Mucosa of gallbladder (tissue), 1 donor: ENCODE results near the gene SFTA2. TPM values are rescaled to one million over a fixed set of nuclear protein-coding genes. Genes with fewer than 3 reads are reported as not detected.
A peak's percentile ranks its signal among the peaks of the same experiment; 100 is the strongest.

Experiments used
- DNase-seq: peaks from one replicate; pipeline ENCODE4 v3.0.0-alpha.2; 2020; ENCODE audit warnings: low spot score
- total RNA-seq: library from RNA; stranded (reverse); gene quantifications from one replicate; pipeline ENCODE4 v1.2.1, GENCODE V29; 2021
- donor health status: DM: no; HTN: no; CAD: no.

The SFTA2 gene
- total RNA-seq, 1 donor from 2014 or later = 149 TPM

- no peak for DNase-seq
These were observed 41.1 kb downstream of the SFTA2 start for GRCh38 chr6:30890646-30891449.

GRCh38 chr6:30889921-30890645 is 41.9 kb downstream of the SFTA2 start:
- DNase-seq = no peak

GRCh38 chr6:30889496-30889885 is 42.5 kb downstream of the SFTA2 start:
- DNase-seq = no peak

- DNase-seq = no peak
These were observed 43.0 kb downstream of the SFTA2 start for GRCh38 chr6:30888816-30889495.

- DNase-seq = no peak
These were observed 43.8 kb downstream of the SFTA2 start for GRCh38 chr6:30887901-30888815.

- no peak for DNase-seq
These were observed 45.1 kb downstream of the SFTA2 start for GRCh38 chr6:30886897-30887255.

- DNase-seq = peak; percentile 85
These were observed 45.7 kb downstream of the SFTA2 start for GRCh38 chr6:30885999-30886896.

- DNase-seq = peak; percentile 77
These were observed 46.4 kb downstream of the SFTA2 start for GRCh38 chr6:30885481-30885998.

- DNase-seq = no peak
These were observed 47.2 kb downstream of the SFTA2 start for GRCh38 chr6:30884521-30885480.

GRCh38 chr6:30883685-30884520 is 48.1 kb downstream of the SFTA2 start, which contains the start of gene DDR1:
Gene DDR1 (plus strand): TSS chr6:30884519. CDS start chr6:30888730, 4,211 bp downstream.
- peak; percentile 81 for DNase-seq

- DNase-seq = peak; percentile 77
These were observed 48.9 kb downstream of the SFTA2 start for GRCh38 chr6:30882759-30883684.

- DNase-seq = no peak
These were observed 49.7 kb downstream of the SFTA2 start for GRCh38 chr6:30882204-30882758.

GRCh38 chr6:30881392-30882203 is 50.4 kb downstream of the SFTA2 start:
- DNase-seq = no peak
